Superior temporal gyrus (tissue), 1 donor: ENCODE data around the gene APMAP.
"Not testable (repeated sequence)": the region's sequence is repeated elsewhere in the genome, so short reads cannot be mapped to it uniquely, and the experiment has no call there.

Source experiments
- DNase-seq: peaks from one replicate; pipeline ENCODE4 v3.0.0-alpha.2; 2016; ENCODE audit errors: extremely low spot score

The APMAP gene

GRCh38 chr20:24933266-24933908 lies 59.2 kb downstream of the APMAP start:
- DNase-seq, result no peak

GRCh38 chr20:24931893-24932292 lies 60.7 kb downstream of the APMAP start:
- DNase-seq, result not testable (repeated sequence)

- not testable (repeated sequence) for DNase-seq
Measured at GRCh38 chr20:24930724-24931688, 61.5 kb downstream of the APMAP start.

GRCh38 chr20:24929867-24930723 lies 62.5 kb downstream of the APMAP start:
- DNase-seq, result not testable (repeated sequence)

- not testable (repeated sequence) for DNase-seq
Measured at GRCh38 chr20:24929259-24929658, 63.3 kb downstream of the APMAP start.

- DNase-seq, result not testable (repeated sequence)
Measured at GRCh38 chr20:24920706-24921105, 71.8 kb downstream of the APMAP start.

- not testable (repeated sequence) for DNase-seq
Measured at GRCh38 chr20:24919665-24920064, 72.9 kb downstream of the APMAP start.

- no peak for DNase-seq
Measured at GRCh38 chr20:24918579-24919566, 73.7 kb downstream of the APMAP start.

- DNase-seq, result peak; percentile 90
Measured at GRCh38 chr20:24917797-24918578, 74.6 kb downstream of the APMAP start.

GRCh38 chr20:24917056-24917455 lies 75.5 kb downstream of the APMAP start:
- DNase-seq, result no peak

- no peak for DNase-seq
Measured at GRCh38 chr20:24916412-24916811, 76.1 kb downstream of the APMAP start.

- DNase-seq, result no peak
Measured at GRCh38 chr20:24915892-24916291, 76.7 kb downstream of the APMAP start.

GRCh38 chr20:24915440-24915839 lies 77.1 kb downstream of the APMAP start:
- DNase-seq, result no peak

GRCh38 chr20:24914388-24915241 lies 77.9 kb downstream of the APMAP start:
- DNase-seq, result no peak

GRCh38 chr20:24913076-24913628 lies 79.4 kb downstream of the APMAP start:
- DNase-seq, result no peak
